H9 (cell line): ENCODE results near the gene EPHA2. TPM values are rescaled to one million over a fixed set of nuclear protein-coding genes. Genes with fewer than 3 reads are reported as not detected.
A peak's percentile ranks its signal among the peaks of the same experiment; 100 is the strongest.

ENCODE experiments used
- DNase-seq: peaks from one replicate; pipeline ENCODE4 v3.0.0-alpha.2; 2017
- H2AFZ ChIP-seq: one replicate; pipeline ENCODE4 v1.6.1; 2013; ENCODE audit warnings: mild to moderate bottlenecking, low read length, control low read depth, moderate library complexity
- H2AK5ac ChIP-seq: 2 replicates; pipeline ENCODE4 v1.6.1; 2013; ENCODE audit warnings: low read length, control low read depth, mixed read lengths; ENCODE audit not compliant: insufficient read length
- H2BK120ac ChIP-seq: one replicate; pipeline ENCODE4 v1.6.1; 2013; ENCODE audit warnings: low read depth, mild to moderate bottlenecking, low read length, control low read depth, inconsistent platforms; ENCODE audit not compliant: poor library complexity, severe bottlenecking
- H2BK12ac ChIP-seq: 2 replicates; pipeline ENCODE4 v1.6.1; 2013; ENCODE audit warnings: low read length, control low read depth, mixed read lengths, low read depth; ENCODE audit not compliant: insufficient read length
- H2BK15ac ChIP-seq: 2 replicates; pipeline ENCODE4 v1.6.1; 2013; ENCODE audit warnings: low read depth, low read length, control low read depth
- H2BK20ac ChIP-seq: one replicate; pipeline ENCODE4 v1.6.1; 2013; ENCODE audit warnings: low read depth, mild to moderate bottlenecking, low read length, control low read depth, inconsistent platforms; ENCODE audit not compliant: poor library complexity, severe bottlenecking
- H2BK5ac ChIP-seq: 2 replicates; pipeline ENCODE4 v1.6.1; 2013; ENCODE audit warnings: low read length, control low read depth, mixed read lengths; ENCODE audit not compliant: insufficient read length
- H3K14ac ChIP-seq: 2 replicates; pipeline ENCODE4 v1.6.1; 2013; ENCODE audit warnings: low read length, control low read depth; ENCODE audit not compliant: insufficient read depth
- H3K18ac ChIP-seq: 2 replicates; pipeline ENCODE4 v1.6.1; 2013; ENCODE audit warnings: low read depth, mild to moderate bottlenecking, mixed read lengths, low read length, control low read depth; ENCODE audit not compliant: insufficient read length
- H3K23ac ChIP-seq: 2 replicates; pipeline ENCODE4 v1.6.1; 2013; ENCODE audit warnings: low read length, control low read depth, mixed read lengths, low read depth; ENCODE audit not compliant: insufficient read length
- H3K23me2 ChIP-seq: 2 replicates; pipeline ENCODE4 v1.6.1; 2013; ENCODE audit warnings: low read depth, mild to moderate bottlenecking, mixed read lengths, low read length, control low read depth; ENCODE audit not compliant: insufficient read length, poor library complexity, severe bottlenecking
- H3K27ac ChIP-seq: 2 replicates; pipeline ENCODE4 v1.5.1; 2013; ENCODE audit warnings: low read length, control low read depth, mixed read lengths, low read depth; ENCODE audit not compliant: insufficient read length
- H3K27me3 ChIP-seq: 2 replicates; pipeline ENCODE4 v1.6.1; 2013; ENCODE audit warnings: low read length, control low read depth, inconsistent platforms; ENCODE audit not compliant: insufficient read depth
- H3K4ac ChIP-seq: 2 replicates; pipeline ENCODE4 v1.6.1; 2013; ENCODE audit warnings: low read depth, mild to moderate bottlenecking, control low read depth, inconsistent platforms, low read length, moderate library complexity
- H3K4me1 ChIP-seq: 2 replicates; pipeline ENCODE4 v1.6.1; 2013; ENCODE audit warnings: low read length, control low read depth, inconsistent platforms; ENCODE audit not compliant: insufficient read depth
- H3K4me2 ChIP-seq: 2 replicates; pipeline ENCODE4 v1.6.1; 2013; ENCODE audit warnings: low read length, control low read depth, mixed read lengths; ENCODE audit not compliant: insufficient read length, insufficient read depth
- H3K56ac ChIP-seq: 2 replicates; pipeline ENCODE4 v1.6.1; 2013; ENCODE audit warnings: low read depth, mild to moderate bottlenecking, mixed read lengths, low read length, control low read depth; ENCODE audit not compliant: insufficient read length
- H3K79me1 ChIP-seq: 2 replicates; pipeline ENCODE4 v1.6.1; 2013; ENCODE audit warnings: low read depth, mild to moderate bottlenecking, moderate library complexity, low read length, control low read depth, inconsistent platforms; ENCODE audit not compliant: insufficient read depth, poor library complexity, severe bottlenecking
- H3K79me2 ChIP-seq: 2 replicates; pipeline ENCODE4 v1.6.1; 2013; ENCODE audit warnings: low read length, control low read depth, inconsistent platforms; ENCODE audit not compliant: insufficient read depth
- H3K9ac ChIP-seq: 2 replicates; pipeline ENCODE4 v1.6.1; 2013; ENCODE audit warnings: low read length, control low read depth, mixed read lengths; ENCODE audit not compliant: insufficient read length; ENCODE audit errors: extremely low read depth
- H3K9me3 ChIP-seq: one replicate; pipeline ENCODE4 v1.6.1; 2013; ENCODE audit warnings: low read depth, low read length, inconsistent platforms; ENCODE audit not compliant: control insufficient read depth
- H3T11ph ChIP-seq: one replicate; pipeline ENCODE4 v1.6.1; 2013; ENCODE audit warnings: mild to moderate bottlenecking, low read length, control low read depth, inconsistent platforms
- H4K20me1 ChIP-seq: one replicate; pipeline ENCODE4 v1.6.1; 2013; ENCODE audit not compliant: control insufficient read depth, insufficient read length, insufficient read depth
- H4K5ac ChIP-seq: 2 replicates; pipeline ENCODE4 v1.6.1; 2013; ENCODE audit warnings: low read depth, mild to moderate bottlenecking, mixed read lengths, low read length, control low read depth; ENCODE audit not compliant: insufficient read length
- H4K8ac ChIP-seq: replicated peaks from 2 replicates; pipeline ENCODE4 v1.6.1; 2013; ENCODE audit warnings: low read length, control low read depth, mixed read lengths, low read depth; ENCODE audit not compliant: insufficient read length
- H4K91ac ChIP-seq: 2 replicates; pipeline ENCODE4 v1.6.1; 2013; ENCODE audit warnings: low read depth, mild to moderate bottlenecking, moderate library complexity, mixed read lengths, low read length, control low read depth; ENCODE audit not compliant: insufficient read length
- H3K27ac Mint-ChIP-seq, 3 experiments: 2 replicates in 2 of 3; 3 replicates in 1 of 3; pipeline ENCODE4 v1.8.0; 2020 to 2021; ENCODE audit warnings: mixed read lengths in 3 of 3, mild to moderate bottlenecking in 1 of 3, moderate library complexity in 1 of 3
- H3K27me3 Mint-ChIP-seq: 2 replicates; pipeline ENCODE4 v1.8.0; 2021; ENCODE audit warnings: low read depth, mild to moderate bottlenecking, moderate library complexity, mixed read lengths
- H3K36me3 Mint-ChIP-seq, 3 experiments: 2 replicates in 2 of 3; 3 replicates in 1 of 3; pipeline ENCODE4 v1.8.0; 2020 to 2021; ENCODE audit warnings: low read depth in 3 of 3, mixed read lengths in 3 of 3; ENCODE audit not compliant: insufficient read depth in 1 of 3
- H3K4me1 Mint-ChIP-seq, 2 experiments: 2 replicates each; pipeline ENCODE4 v1.8.0; 2020; ENCODE audit warnings: mixed read lengths in 2 of 2
- H3K4me3 Mint-ChIP-seq, 2 experiments: 2 replicates in 1 of 2; 3 replicates in 1 of 2; pipeline ENCODE4 v1.8.0; 2020 to 2021; ENCODE audit warnings: mild to moderate bottlenecking in 2 of 2, mixed read lengths in 2 of 2, moderate library complexity in 1 of 2
- H3K9me3 Mint-ChIP-seq, 2 experiments: 2 replicates in 1 of 2; 3 replicates in 1 of 2; pipeline ENCODE4 v1.8.0; 2020; ENCODE audit warnings: mild to moderate bottlenecking in 2 of 2, mixed read lengths in 2 of 2, moderate library complexity in 1 of 2
- CTCF ChIP-seq: fragments of 200-600 bp; sonication (generic); conservative IDR thresholded peaks from 3 replicates; pipeline ENCODE4 v1.8.0; 2021; ENCODE audit warnings: antibody characterized with exemption, mild to moderate bottlenecking
- WGBS: extraction: QIAGEN DNeasy Blood & Tissue Kit; methylation state at CpG from one replicate; pipeline ENCODE4 v1.1.7; 2013; ENCODE audit warnings: missing lambda C conversion rate, low lambda C conversion rate, mixed read lengths; ENCODE audit not compliant: insufficient read length; ENCODE audit errors: extremely low coverage; 5-methylcytosine and 5-hydroxymethylcytosine counted together
- total RNA-seq: library from RNA; stranded (reverse); gene quantifications from 2 replicates; pipeline ENCODE4 v1.2.1, GENCODE V29; 2021

Gene EPHA2
- total RNA-seq, 1 experiment from 2014 or later: 33.1 TPM

- H3T11ph ChIP-seq: no peak overlapping the region
- no peak for TF ChIP-seq CTCF
- no peak overlapping the region for H2BK120ac ChIP-seq
- peak overlapping the region; percentile 52 for H3K4me2 ChIP-seq
- no peak overlapping the region for H2BK20ac ChIP-seq
- no CpG with 5 or more reads among the region's 16 CpGs for WGBS
- no peak overlapping the region for H2BK5ac ChIP-seq
- no peaks in the 10 kb centered on the region for H3K79me1 ChIP-seq
- H3K79me2 ChIP-seq: peaks cover 37% of the 10 kb centered on the region; the same call in 1 of the 2 replicates
- no peak overlapping the region for H4K5ac ChIP-seq
- H2AFZ ChIP-seq: no peak overlapping the region
- H3K36me3 Mint-ChIP-seq: peaks cover 15 to 34% (median 17%) of the 10 kb centered on the region in 3 experiments; a peak in 6 of 7 replicates
- DNase-seq: no peak
- peaks cover 16% of the 10 kb centered on the region for H3K27me3 Mint-ChIP-seq
- H3K4me1 ChIP-seq: peaks cover 6% of the 10 kb centered on the region; the same call in 1 of the 2 replicates
- H4K8ac ChIP-seq: no peak overlapping the region
- no peak overlapping the region for H3K9ac ChIP-seq
- H2AK5ac ChIP-seq: no peak overlapping the region
- peaks cover 47 to 48% of the 10 kb centered on the region in 2 experiments for H3K4me1 Mint-ChIP-seq
- no peak overlapping the region for H3K56ac ChIP-seq
- no peak overlapping the region for H2BK15ac ChIP-seq
- H3K27ac Mint-ChIP-seq: peak overlapping the region in 2 of 3 experiments; percentile 57 to 83; a peak in 3 of 7 replicates
- H3K18ac ChIP-seq: no peak overlapping the region
- no peak overlapping the region for H3K4ac ChIP-seq
- H3K4me3 Mint-ChIP-seq: peak overlapping the region; percentile 88 to 95
- H3K23me2 ChIP-seq: peaks cover 7% of the 10 kb centered on the region
- H3K27me3 ChIP-seq: no peaks in the 10 kb centered on the region
- H4K20me1 ChIP-seq: no peaks in the 10 kb centered on the region
- H3K14ac ChIP-seq: peak overlapping the region; percentile 12; the same call in 1 of the 2 replicates
- no peak overlapping the region for H4K91ac ChIP-seq
- no peak overlapping the region for H2BK12ac ChIP-seq
- H3K9me3 ChIP-seq: no peaks in the 10 kb centered on the region
- no peak overlapping the region for H3K27ac ChIP-seq
- H3K9me3 Mint-ChIP-seq: no peaks in the 10 kb centered on the region
- no peak overlapping the region for H3K23ac ChIP-seq
Observed at GRCh38 chr1:16152481-16153087, 3.3 kb downstream of the EPHA2 start.
